Psoas muscle (tissue), 8 donors: ENCODE data around the gene WDR27. TPM values are rescaled to one million over a fixed set of nuclear protein-coding genes. Genes with fewer than 3 reads are reported as not detected.

Source experiments
- ATAC-seq, 4 donors: fragments of 200-7000 bp; cut with Tn5 transposase; one replicate each; pipeline ENCODE4 v1.9.1; 2020; ENCODE audit warnings: moderate library complexity in 3 of 4, mild to moderate bottlenecking in 2 of 4
- DNase-seq, 2 donors: peaks; one replicate each; pipeline ENCODE4 v3.0.0-alpha.2; 2020
- H3K27ac ChIP-seq: fragments of 200-600 bp; one replicate; pipeline ENCODE4 v1.8.0; 2022
- H3K27me3 ChIP-seq, 3 donors: fragments of 200-600 bp in 1 of 3; one replicate each; pipeline versions ENCODE4 v1.6.1 to v1.8.0; 2013 to 2022; ENCODE audit warnings: low read length in 2 of 3, mild to moderate bottlenecking in 2 of 3, moderate library complexity in 1 of 3; ENCODE audit not compliant: insufficient read depth in 3 of 3
- H3K36me3 ChIP-seq, 2 donors: fragments of 200-600 bp in 1 of 2; one replicate each; pipeline versions ENCODE4 v1.6.1 to v1.8.0; 2013 to 2022; ENCODE audit warnings: low read depth in 1 of 2, mild to moderate bottlenecking in 1 of 2, moderate library complexity in 1 of 2; ENCODE audit not compliant: insufficient read depth in 1 of 2
- H3K4me1 ChIP-seq: fragments of 200-600 bp; one replicate; pipeline ENCODE4 v1.8.0; 2022
- H3K4me3 ChIP-seq: fragments of 200-600 bp; one replicate; pipeline ENCODE4 v1.8.0; 2022; ENCODE audit warnings: mild to moderate bottlenecking
- H3K9me3 ChIP-seq: fragments of 200-600 bp; one replicate; pipeline ENCODE4 v1.8.0; 2022
- WGBS, 3 donors: extraction: QIAGEN DNeasy Blood & Tissue Kit; methylation state at CpG; one replicate each; pipeline versions ENCODE4 v1.1.6 to v1.1.7; 2013; 5-methylcytosine and 5-hydroxymethylcytosine counted together
- intact Hi-C, 2 donors: fragments of 100-400 bp; cut with DNase I; formaldehyde crosslinking; loops; one replicate each; pipeline versions ENCODE4 v1.11.0 to v1.14.2; 2022
- polyA plus RNA-seq, 3 donors: library from polyadenylated mRNA; stranded (reverse); fragments of 200-250 nt; gene quantifications; one replicate each; pipeline ENCODE4 v1.2.3, GENCODE V29; 2013
- total RNA-seq, 4 donors: library from RNA; stranded (reverse); fragmentation: NEBNext Ultra II Directional in 2 of 4; extraction: Animal tissue kit (Norgen Biotek cat#: 25700) in 2 of 4; gene quantifications; one replicate each; pipeline versions ENCODE4 v1.2.1 to v1.2.4, GENCODE V29; 2021 to 2023
- TF ChIP-seq, protein P1 (sequence below): fragments of 200-600 bp; IDR thresholded peaks from one replicate; pipeline ENCODE4 v1.8.0; 2022; ENCODE audit warnings: antibody characterized with exemption
- donor health status: healthy with polysubstance abuse.
- donor health status: DM: no; HTN: no; CAD: no; lungs with moderate emphysema.
- donor health status: Bipolar disorder and iron deficiency.
- donor health status: healthy.
- donor health status: DM: yes; HTN: yes; CAD: no.
- donor health status: DM: no; HTN: no; CAD: no.
- donor health status: DM: no; HTN: no; CAD: no.
- donor health status: DM: yes; HTN: yes; CAD: no.

WDR27 gene
- total and polyA plus RNA-seq, 7 donors = 3.1 to 14.4 (median 5.5) TPM

DNA sequence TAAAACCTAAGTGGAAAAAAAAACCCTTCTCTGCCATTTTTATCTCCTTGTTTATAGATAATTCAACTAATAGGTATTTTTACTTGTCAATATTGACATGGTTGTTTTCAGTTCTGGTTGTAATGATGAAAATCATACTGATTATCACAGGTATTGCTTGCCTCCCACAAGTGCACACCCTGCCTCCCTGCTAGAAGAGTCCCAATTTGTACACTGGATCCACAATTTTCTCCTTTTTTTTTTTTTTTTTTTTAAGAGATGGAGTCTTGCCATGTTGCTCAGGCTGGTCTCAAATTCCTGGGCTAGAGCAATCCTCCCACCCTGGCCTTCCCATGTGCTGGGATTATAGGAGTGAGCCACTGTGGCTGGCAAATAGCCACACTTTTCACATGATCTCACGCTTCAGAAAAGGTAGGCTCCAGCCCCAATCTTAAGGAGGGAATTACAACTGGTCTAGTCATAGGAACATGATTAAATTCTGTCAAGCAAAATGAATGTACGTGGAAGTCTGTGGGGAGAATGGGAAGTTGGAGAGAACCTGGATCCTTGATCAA is 37.2 kb upstream of the WDR27 start:
- TF ChIP-seq, protein P1, sequence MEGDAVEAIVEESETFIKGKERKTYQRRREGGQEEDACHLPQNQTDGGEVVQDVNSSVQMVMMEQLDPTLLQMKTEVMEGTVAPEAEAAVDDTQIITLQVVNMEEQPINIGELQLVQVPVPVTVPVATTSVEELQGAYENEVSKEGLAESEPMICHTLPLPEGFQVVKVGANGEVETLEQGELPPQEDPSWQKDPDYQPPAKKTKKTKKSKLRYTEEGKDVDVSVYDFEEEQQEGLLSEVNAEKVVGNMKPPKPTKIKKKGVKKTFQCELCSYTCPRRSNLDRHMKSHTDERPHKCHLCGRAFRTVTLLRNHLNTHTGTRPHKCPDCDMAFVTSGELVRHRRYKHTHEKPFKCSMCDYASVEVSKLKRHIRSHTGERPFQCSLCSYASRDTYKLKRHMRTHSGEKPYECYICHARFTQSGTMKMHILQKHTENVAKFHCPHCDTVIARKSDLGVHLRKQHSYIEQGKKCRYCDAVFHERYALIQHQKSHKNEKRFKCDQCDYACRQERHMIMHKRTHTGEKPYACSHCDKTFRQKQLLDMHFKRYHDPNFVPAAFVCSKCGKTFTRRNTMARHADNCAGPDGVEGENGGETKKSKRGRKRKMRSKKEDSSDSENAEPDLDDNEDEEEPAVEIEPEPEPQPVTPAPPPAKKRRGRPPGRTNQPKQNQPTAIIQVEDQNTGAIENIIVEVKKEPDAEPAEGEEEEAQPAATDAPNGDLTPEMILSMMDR = no peak
- peak overlapping the region; percentile 68 for H3K27ac ChIP-seq
- H3K4me1 ChIP-seq = peaks cover 18% of the 10 kb centered on the region
- 46 to 69% (median 50%) methylated on average over 2 of the region's 2 CpGs for WGBS, 3 donors
- ATAC-seq (peak in 3 of 4 donors; percentile 36 to 64 (median 60)), DNase-seq (no peak)
- no peaks in the 10 kb centered on the region for H3K9me3 ChIP-seq
- H3K4me3 ChIP-seq = peak overlapping the region; percentile 54
- H3K27me3 ChIP-seq = no peaks in the 10 kb centered on the region
- no peaks in the 10 kb centered on the region for H3K36me3 ChIP-seq
- intact Hi-C loops = no loop called here

- peaks cover 18% of the 10 kb centered on the region for H3K4me1 ChIP-seq
- intact Hi-C loops = no loop called here
- H3K36me3 ChIP-seq = no peaks in the 10 kb centered on the region
- ATAC-seq (peak; percentile 65 to 88 (median 74)), DNase-seq (peak; percentile 32 to 65)
- TF ChIP-seq, protein P1 = no peak
- peak overlapping the region; percentile 54 for H3K4me3 ChIP-seq
- no peaks in the 10 kb centered on the region for H3K9me3 ChIP-seq
- H3K27me3 ChIP-seq = no peaks in the 10 kb centered on the region
- WGBS, 3 donors = 18 to 33% (median 22%) methylated on average over 9 of the region's 9 CpGs
- H3K27ac ChIP-seq = peak overlapping the region; percentile 68
Measured at GRCh38 chr6:169738204-169738975, 36.6 kb upstream of the WDR27 start.

GRCh38 chr6:169729961-169730360 is 28.1 kb upstream of the WDR27 start:
- Histone ChIP-seq H3K4me3 (no peak overlapping the region), H3K9me3 (no peaks in the 10 kb centered on the region), H3K27ac (no peak overlapping the region), H3K4me1 (no peaks in the 10 kb centered on the region), H3K27me3 (no peaks in the 10 kb centered on the region), H3K36me3 (no peaks in the 10 kb centered on the region)
- DNase-seq (no peak), ATAC-seq (no peak)
- intact Hi-C loops = loop anchor here in 1 of 2 donors (10.0 kb wide), 1 partner anchor 825 kb away; the partner anchor contains the start of genes PSMB1 and TBP
- TF ChIP-seq, protein P1 = no peak

GRCh38 chr6:169726963-169727362 is 25.1 kb upstream of the WDR27 start:
- DNase-seq (no peak), ATAC-seq (no peak)
- intact Hi-C loops = loop anchor here in 1 of 2 donors (10.0 kb wide), 1 partner anchor 828 kb away; the partner anchor contains the start of genes PSMB1 and TBP
- H3K27me3 ChIP-seq = no peaks in the 10 kb centered on the region
- no peak overlapping the region for H3K27ac ChIP-seq
- H3K9me3 ChIP-seq = no peaks in the 10 kb centered on the region
- peaks cover 9% of the 10 kb centered on the region for H3K4me1 ChIP-seq
- TF ChIP-seq, protein P1 = no peak
- H3K4me3 ChIP-seq = no peak overlapping the region
- H3K36me3 ChIP-seq = no peaks in the 10 kb centered on the region
